ENCODE data around the gene PVALEF. TPM values are rescaled to one million over a fixed set of nuclear protein-coding genes. Genes with fewer than 3 reads are reported as not detected.

PVALEF gene
- total and polyA plus RNA-seq, 2 of the 8 experiments (the other 6 are each of a cell fraction or from before 2014, with no cell fraction given): 0.03 TPM; not detected in 1

GRCh38 chr17:81218459-81218858 lies 53.2 kb downstream of the PVALEF start:
- H3K4me2 ChIP-seq (ENCODE audit: insufficient read depth in 1 of 2, low read depth in 2 of 2, low read length in 2 of 2): no peak overlapping the region
- no peak overlapping the region for H2BK120ac ChIP-seq (replicated peaks; ENCODE audit: low read depth, low read length)
- ChIA-PET CTCF (ENCODE audit: partially characterized antibody) (interaction anchor here (1.1 to 1.6 kb wide), 3 partner anchors 12 to 79 kb away, joined by 3 to 4 read pairs (median 4); no protein-coding TSS in a partner anchor), POLR2A (ENCODE audit: partially characterized antibody) (interaction anchor here (1.0 to 1.1 kb wide), 2 partner anchors 14 to 20 kb away, joined by 3 read pairs; no protein-coding TSS in a partner anchor)
- peaks cover 0 to 12% (median 9%) of the 10 kb centered on the region in 4 experiments; a peak in 5 of 7 replicates for H3K4me1 ChIP-seq (replicated peaks in 1 of 4; ENCODE audit: control insufficient read depth in 3 of 4, insufficient read depth in 4 of 4, low read length in 3 of 4)
- H3K4ac ChIP-seq (replicated peaks; ENCODE audit: insufficient read length, low read depth, low read length): no peak overlapping the region
- H3K79me2 ChIP-seq (ENCODE audit: control insufficient read depth in 1 of 2, insufficient read depth in 2 of 2, low read length in 2 of 2): peaks cover 0 to 15% of the 10 kb centered on the region in 2 experiments; a peak in 1 of 4 replicates
- no peak overlapping the region for H2BK5ac ChIP-seq (ENCODE audit: low read depth, low read length)
- no peak overlapping the region for H3K27ac ChIP-seq (ENCODE audit: low read depth, low read length)
- no peak overlapping the region for H4K5ac ChIP-seq (ENCODE audit: insufficient read length, low read depth, low read length)
- no peak for FAIRE-seq
- no peak overlapping the region for H2AK5ac ChIP-seq (ENCODE audit: low read depth, low read length)
- H3K56ac ChIP-seq (replicated peaks; ENCODE audit: insufficient read length, low read depth, low read length): no peak overlapping the region
- peaks cover 0 to 5% (median 0%) of the 10 kb centered on the region in 4 experiments; a peak in 1 of 8 replicates for H3K36me3 ChIP-seq (ENCODE audit: control insufficient read depth in 2 of 4, insufficient read depth in 4 of 4, low read length in 3 of 4)
- no peak overlapping the region for H3K9ac ChIP-seq (replicated peaks in 1 of 4; ENCODE audit: extremely low read depth in 1 of 4, low read depth in 3 of 4, low read length in 3 of 4)
- H4K91ac ChIP-seq (replicated peaks; ENCODE audit: insufficient read length, low read length): no peak overlapping the region
- no peak overlapping the region for H3K14ac ChIP-seq (ENCODE audit: insufficient read length)
- no peak overlapping the region for H2BK15ac ChIP-seq (ENCODE audit: low read length)
- DNase-seq (ENCODE audit: low read depth in 1 of 2, low spot score in 2 of 2): no peak
- peaks cover 4 to 12% of the 10 kb centered on the region in 2 experiments for H4K20me1 ChIP-seq (replicated peaks in 1 of 2; ENCODE audit: control insufficient read depth in 1 of 2, insufficient read depth in 2 of 2, low read length in 2 of 2)
- H2BK12ac ChIP-seq (ENCODE audit: low read depth, low read length): no peak overlapping the region
- H3K27me3 ChIP-seq (replicated peaks in 1 of 4; ENCODE audit: control insufficient read depth in 3 of 4, extremely low read depth in 1 of 4, insufficient read depth in 3 of 4, low read length in 3 of 4): no peaks in the 10 kb centered on the region
- H3K23ac ChIP-seq (ENCODE audit: insufficient read length): no peak overlapping the region
- no peak overlapping the region for H2BK20ac ChIP-seq (ENCODE audit: low read length)
- no peak overlapping the region for H4K8ac ChIP-seq (ENCODE audit: extremely low read depth, insufficient read depth, low read length)
- no peak overlapping the region for H2AFZ ChIP-seq (ENCODE audit: low read length)
- no peak overlapping the region for H3K18ac ChIP-seq (ENCODE audit: extremely low read depth, low read length)
- H3K4me3 ChIP-seq (ENCODE audit: extremely low read depth in 1 of 4, insufficient read depth in 2 of 4, low read depth in 3 of 4, low read length in 4 of 4): no peak overlapping the region
- WGBS, 2 experiments (ENCODE audit: extremely low coverage in 1 of 2, insufficient coverage in 1 of 2, insufficient read length in 1 of 2, insufficient replicate concordance in 2 of 2, low coverage in 1 of 2, low lambda C conversion rate in 2 of 2, missing lambda C conversion rate in 1 of 2): 85% methylated on average over 13 of the region's 13 CpGs; no CpG with 5 or more reads in 1 of the 2 experiments
- peaks cover 19% of the 10 kb centered on the region for H3K79me1 ChIP-seq (ENCODE audit: low read depth, low read length)
- no peaks in the 10 kb centered on the region for H3K9me3 ChIP-seq (ENCODE audit: insufficient read depth in 2 of 2, low read depth in 1 of 2, low read length in 1 of 2)
- H3K23me2 ChIP-seq (ENCODE audit: low read depth, low read length): peaks cover 9% of the 10 kb centered on the region; the same call in 1 of the 2 replicates
- TF ChIP-seq FOSL1 (IDR thresholded peaks at IDR 0.05; ENCODE audit: insufficient read depth, low read depth, low read length): no peak
- TF ChIP-seq E2F6 (IDR thresholded peaks at IDR 0.05): no peak
- TF ChIP-seq MAFK (IDR thresholded peaks at IDR 0.05; ENCODE audit: low read depth, low read length): no peak
- no peak for TF ChIP-seq SUZ12 (IDR thresholded peaks at IDR 0.05; ENCODE audit: low read length)
- TF ChIP-seq JUND (IDR thresholded peaks at IDR 0.05; ENCODE audit: low read length): no peak
- no peak for TF ChIP-seq SP1 (IDR thresholded peaks at IDR 0.05; ENCODE audit: low read depth, low read length)
- TF ChIP-seq KDM1A (IDR thresholded peaks at IDR 0.05; ENCODE audit: borderline replicate concordance, low read length): no peak
- TF ChIP-seq EP300 (IDR thresholded peaks at IDR 0.05; ENCODE audit: borderline replicate concordance in 1 of 2, low read depth in 2 of 2, low read length in 2 of 2): no peak
- TF ChIP-seq CHD2 (IDR thresholded peaks at IDR 0.05; ENCODE audit: low read length): no peak
- no peak for TF ChIP-seq SP2 (IDR thresholded peaks at IDR 0.05; ENCODE audit: low read length)
- no peak for TF ChIP-seq CEBPB (IDR thresholded peaks at IDR 0.05; ENCODE audit: low read depth, low read length)
- no peak for TF ChIP-seq POU5F1 (IDR thresholded peaks at IDR 0.05; ENCODE audit: low read depth, low read length)
- no peak for TF ChIP-seq PHF8 (conservative IDR thresholded peaks at IDR 0.05; ENCODE audit: low read depth, low read length)
- TF ChIP-seq POLR2A (IDR thresholded peaks at IDR 0.05; ENCODE audit: control extremely low read depth in 1 of 2, low read depth in 2 of 2, low read length in 2 of 2): no peak
